Vagina (tissue), 2 donors: ENCODE results near the gene LCLAT1. TPM values are rescaled to one million over a fixed set of nuclear protein-coding genes. Genes with fewer than 3 reads are reported as not detected.

ENCODE experiments used
- DNase-seq, 2 donors: peaks; one replicate each; pipeline ENCODE4 v3.0.0-alpha.2; 2017; ENCODE audit errors: extremely low spot score in 2 of 2
- H3K27ac ChIP-seq: fragments of 200-600 bp; sonication (generic); one replicate; pipeline ENCODE4 v1.5.1; 2019
- H3K27me3 ChIP-seq: fragments of 200-600 bp; sonication (generic); one replicate; pipeline ENCODE4 v1.5.1; 2019
- H3K36me3 ChIP-seq, 2 donors: fragments of 200-600 bp; sonication (generic); one replicate each; pipeline ENCODE4 v1.5.1; 2017 to 2019
- H3K4me1 ChIP-seq: fragments of 200-600 bp; sonication (generic); one replicate; pipeline ENCODE4 v1.5.1; 2019
- H3K4me3 ChIP-seq, 2 donors: fragments of 200-600 bp; sonication (generic); 1 replicate in 1 of 2; 2 replicates in 1 of 2; pipeline ENCODE4 v1.5.1; 2016 to 2019
- H3K9me3 ChIP-seq: fragments of 200-600 bp; sonication (generic); one replicate; pipeline ENCODE4 v1.5.1; 2019
- POLR2A ChIP-seq, 2 donors: fragments of 450-650 bp; IDR thresholded peaks; one replicate each; pipeline ENCODE4 v1.6.1; 2017; ENCODE audit warnings: antibody characterized with exemption in 2 of 2, mild to moderate bottlenecking in 2 of 2, moderate library complexity in 2 of 2
- POLR2AphosphoS5 ChIP-seq, 2 donors: sonication (generic); formaldehyde crosslinking; IDR thresholded peaks; one replicate each; pipeline ENCODE4 v1.9.0; 2017; ENCODE audit warnings: antibody characterized with exemption in 2 of 2, mild to moderate bottlenecking in 2 of 2, low read depth in 1 of 2; ENCODE audit not compliant: insufficient read depth in 1 of 2
- intact Hi-C: fragments of 100-400 bp; cut with DNase I; formaldehyde crosslinking; loops from one replicate; pipeline ENCODE4 v1.15.1; 2023
- total RNA-seq: library from RNA; depleted of rRNA; stranded (reverse); fragments of >200 nt; gene quantifications from one replicate; pipeline ENCODE4 v1.2.3, GENCODE V29; 2016
- TF ChIP-seq, protein P1 (sequence below), 3 experiments: fragments of 450-650 bp in 2 of 3; fragments of 200-600 bp in 1 of 3; sonication (generic) in 1 of 3; IDR thresholded peaks; one replicate each; pipeline ENCODE4 v1.5.1; 2017 to 2019; ENCODE audit warnings: antibody characterized with exemption in 3 of 3, mild to moderate bottlenecking in 2 of 3, moderate library complexity in 2 of 3

The LCLAT1 gene
- total RNA-seq, 1 donor from 2014 or later: 19.6 TPM

DNA sequence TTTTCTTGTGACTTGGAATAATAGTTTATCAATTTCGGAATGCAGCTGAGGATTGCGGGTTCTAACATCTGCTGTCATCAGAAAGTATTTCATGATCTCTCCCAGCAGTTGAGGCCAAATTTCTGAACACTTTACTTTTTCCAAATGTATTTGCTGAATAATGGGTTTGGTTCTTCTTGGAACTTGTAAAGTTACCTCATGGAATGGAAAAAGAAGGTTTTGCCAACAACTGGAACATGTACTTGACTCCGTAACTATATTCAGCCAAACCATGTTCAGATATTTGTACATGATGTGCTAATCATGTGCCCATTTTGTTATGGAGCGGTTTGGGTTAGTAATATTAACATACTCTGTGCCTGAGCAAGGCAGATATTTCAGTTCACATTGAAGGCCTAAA is 119.6 kb downstream of the LCLAT1 start:
- H3K27ac ChIP-seq: no peak overlapping the region
- no peak for DNase-seq

GRCh38 chr2:30567317-30567716 is 120.3 kb downstream of the LCLAT1 start:
- Histone ChIP-seq H3K4me1 (no peaks in the 10 kb centered on the region), H3K27me3 (no peaks in the 10 kb centered on the region), H3K9me3 (no peaks in the 10 kb centered on the region), H3K27ac (no peak overlapping the region), H3K36me3 (no peaks in the 10 kb centered on the region), H3K4me3 (no peak overlapping the region)
- intact Hi-C loops: no loop called here
- TF ChIP-seq POLR2AphosphoS5 (IDR thresholded peaks at IDR 0.05; ENCODE audit: insufficient read depth in 1 of 2, low read depth in 1 of 2): no peak
- TF ChIP-seq, protein P1, sequence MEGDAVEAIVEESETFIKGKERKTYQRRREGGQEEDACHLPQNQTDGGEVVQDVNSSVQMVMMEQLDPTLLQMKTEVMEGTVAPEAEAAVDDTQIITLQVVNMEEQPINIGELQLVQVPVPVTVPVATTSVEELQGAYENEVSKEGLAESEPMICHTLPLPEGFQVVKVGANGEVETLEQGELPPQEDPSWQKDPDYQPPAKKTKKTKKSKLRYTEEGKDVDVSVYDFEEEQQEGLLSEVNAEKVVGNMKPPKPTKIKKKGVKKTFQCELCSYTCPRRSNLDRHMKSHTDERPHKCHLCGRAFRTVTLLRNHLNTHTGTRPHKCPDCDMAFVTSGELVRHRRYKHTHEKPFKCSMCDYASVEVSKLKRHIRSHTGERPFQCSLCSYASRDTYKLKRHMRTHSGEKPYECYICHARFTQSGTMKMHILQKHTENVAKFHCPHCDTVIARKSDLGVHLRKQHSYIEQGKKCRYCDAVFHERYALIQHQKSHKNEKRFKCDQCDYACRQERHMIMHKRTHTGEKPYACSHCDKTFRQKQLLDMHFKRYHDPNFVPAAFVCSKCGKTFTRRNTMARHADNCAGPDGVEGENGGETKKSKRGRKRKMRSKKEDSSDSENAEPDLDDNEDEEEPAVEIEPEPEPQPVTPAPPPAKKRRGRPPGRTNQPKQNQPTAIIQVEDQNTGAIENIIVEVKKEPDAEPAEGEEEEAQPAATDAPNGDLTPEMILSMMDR (IDR thresholded peaks at IDR 0.05): no peak
- no peak for TF ChIP-seq POLR2A (IDR thresholded peaks at IDR 0.05)
- DNase-seq: no peak

More for the DNA sequence above, 119.6 kb downstream of the LCLAT1 start:
- Histone ChIP-seq H3K4me1 (no peaks in the 10 kb centered on the region), H3K4me3 (no peak overlapping the region), H3K9me3 (no peaks in the 10 kb centered on the region), H3K36me3 (no peaks in the 10 kb centered on the region), H3K27me3 (no peaks in the 10 kb centered on the region)
- intact Hi-C loops: no loop called here
- TF ChIP-seq, protein P1 (IDR thresholded peaks at IDR 0.05): no peak
- TF ChIP-seq POLR2AphosphoS5 (IDR thresholded peaks at IDR 0.05; ENCODE audit: insufficient read depth in 1 of 2, low read depth in 1 of 2) (no peak), POLR2A (IDR thresholded peaks at IDR 0.05) (no peak)

DNA sequence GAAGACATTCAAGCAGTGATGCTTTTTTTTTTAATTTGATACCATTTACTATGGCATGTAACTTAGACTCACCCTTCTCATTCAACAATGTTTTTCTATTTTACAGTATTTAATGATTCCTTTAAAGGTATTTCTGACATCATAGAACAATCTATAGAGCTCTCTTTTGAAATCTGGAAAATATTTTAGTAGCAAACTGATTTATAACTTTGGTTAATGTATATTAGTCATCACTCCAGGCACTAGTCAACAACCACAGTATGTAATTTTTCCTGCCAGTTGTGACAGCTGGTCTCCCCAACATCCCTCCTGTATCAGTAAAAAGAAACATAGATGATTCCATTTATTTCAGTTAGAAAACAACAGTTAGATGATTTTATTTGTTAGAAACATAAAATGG is 122.9 kb downstream of the LCLAT1 start:
- Histone ChIP-seq H3K4me1 (no peaks in the 10 kb centered on the region), H3K27me3 (no peaks in the 10 kb centered on the region), H3K36me3 (no peaks in the 10 kb centered on the region), H3K4me3 (no peak overlapping the region), H3K27ac (no peak overlapping the region), H3K9me3 (no peaks in the 10 kb centered on the region)
- DNase-seq: no peak
- intact Hi-C loops: no loop called here
- TF ChIP-seq POLR2A (IDR thresholded peaks at IDR 0.05) (no peak), POLR2AphosphoS5 (IDR thresholded peaks at IDR 0.05; ENCODE audit: insufficient read depth in 1 of 2, low read depth in 1 of 2) (no peak)
- TF ChIP-seq, protein P1 (IDR thresholded peaks at IDR 0.05): no peak

- Histone ChIP-seq H3K9me3 (no peaks in the 10 kb centered on the region), H3K4me1 (no peaks in the 10 kb centered on the region), H3K27me3 (no peaks in the 10 kb centered on the region), H3K4me3 (no peak overlapping the region), H3K36me3 (no peaks in the 10 kb centered on the region), H3K27ac (no peak overlapping the region)
- no peak for TF ChIP-seq POLR2A (IDR thresholded peaks at IDR 0.05)
- TF ChIP-seq POLR2AphosphoS5 (IDR thresholded peaks at IDR 0.05; ENCODE audit: insufficient read depth in 1 of 2, low read depth in 1 of 2): no peak
- TF ChIP-seq, protein P1 (IDR thresholded peaks at IDR 0.05): no peak
- intact Hi-C loops: no loop called here
- no peak for DNase-seq
These were observed 130.1 kb downstream of the LCLAT1 start for GRCh38 chr2:30577151-30577550.

- no peak for DNase-seq
- Histone ChIP-seq H3K27me3 (no peaks in the 10 kb centered on the region), H3K27ac (no peak overlapping the region), H3K9me3 (no peaks in the 10 kb centered on the region), H3K36me3 (no peaks in the 10 kb centered on the region), H3K4me1 (no peaks in the 10 kb centered on the region), H3K4me3 (no peak overlapping the region)
- intact Hi-C loops: no loop called here
- TF ChIP-seq, protein P1 (IDR thresholded peaks at IDR 0.05): no peak
- TF ChIP-seq POLR2AphosphoS5 (IDR thresholded peaks at IDR 0.05; ENCODE audit: insufficient read depth in 1 of 2, low read depth in 1 of 2): no peak
- TF ChIP-seq POLR2A (IDR thresholded peaks at IDR 0.05): no peak
These were observed 133.3 kb downstream of the LCLAT1 start for GRCh38 chr2:30580391-30580790.
